Osteocyte (in vitro differentiated cells): ENCODE data around the gene LOXHD1. TPM values are rescaled to one million over a fixed set of nuclear protein-coding genes. Genes with fewer than 3 reads are reported as not detected.

Source experiments
- DNase-seq: peaks from one replicate; pipeline ENCODE4 v3.0.0; 2021; ENCODE audit warnings: mixed read lengths; ENCODE audit not compliant: unreplicated experiment; ENCODE audit errors: extremely low spot score
- H3K27ac Mint-ChIP-seq: one replicate; pipeline ENCODE4 v1.8.0; 2021; ENCODE audit warnings: mild to moderate bottlenecking, mixed read lengths; ENCODE audit not compliant: unreplicated experiment
- H3K27me3 Mint-ChIP-seq: one replicate; pipeline ENCODE4 v1.8.0; 2021; ENCODE audit warnings: mixed read lengths; ENCODE audit not compliant: unreplicated experiment
- H3K36me3 Mint-ChIP-seq: one replicate; pipeline ENCODE4 v1.8.0; 2021; ENCODE audit warnings: mixed read lengths; ENCODE audit not compliant: unreplicated experiment
- H3K4me1 Mint-ChIP-seq: one replicate; pipeline ENCODE4 v1.8.0; 2021; ENCODE audit warnings: mixed read lengths; ENCODE audit not compliant: unreplicated experiment
- H3K4me3 Mint-ChIP-seq: one replicate; pipeline ENCODE4 v1.8.0; 2021; ENCODE audit warnings: mild to moderate bottlenecking, moderate library complexity, mixed read lengths; ENCODE audit not compliant: unreplicated experiment
- H3K9me3 Mint-ChIP-seq: one replicate; pipeline ENCODE4 v1.8.0; 2021; ENCODE audit warnings: mixed read lengths; ENCODE audit not compliant: unreplicated experiment
- CTCF ChIP-seq: fragments of 200-600 bp; sonication (generic); IDR thresholded peaks from 2 replicates; pipeline ENCODE4 v1.5.0; 2021; ENCODE audit warnings: antibody characterized with exemption, mild to moderate bottlenecking, moderate library complexity
- total RNA-seq: library from RNA; stranded (reverse); gene quantifications from 2 replicates; pipeline ENCODE4 v1.2.1, GENCODE V29; 2021

The LOXHD1 gene
- total RNA-seq, 1 donor from 2014 or later, result not detected

- Mint-ChIP-seq H3K4me3 (no peak overlapping the region), H3K27ac (no peak overlapping the region), H3K9me3 (no peaks in the 10 kb centered on the region), H3K36me3 (no peaks in the 10 kb centered on the region), H3K4me1 (no peaks in the 10 kb centered on the region), H3K27me3 (peaks cover 47% of the 10 kb centered on the region)
- no peak for TF ChIP-seq CTCF
- no peak for DNase-seq
Observed at GRCh38 chr18:46649071-46649862, 7.8 kb downstream of the LOXHD1 start.

GRCh38 chr18:46646468-46646867 is 10.6 kb downstream of the LOXHD1 start:
- no peak overlapping the region for H3K27ac Mint-ChIP-seq
- no peak overlapping the region for H3K4me3 Mint-ChIP-seq
- DNase-seq, result no peak
- TF ChIP-seq CTCF, result no peak
- H3K36me3 Mint-ChIP-seq, result no peaks in the 10 kb centered on the region
- H3K9me3 Mint-ChIP-seq, result no peaks in the 10 kb centered on the region
- H3K27me3 Mint-ChIP-seq, result peaks cover 51% of the 10 kb centered on the region
- H3K4me1 Mint-ChIP-seq, result no peaks in the 10 kb centered on the region

GRCh38 chr18:46642561-46642960 is 14.5 kb downstream of the LOXHD1 start:
- H3K27ac Mint-ChIP-seq, result no peak overlapping the region
- no peaks in the 10 kb centered on the region for H3K9me3 Mint-ChIP-seq
- TF ChIP-seq CTCF, result no peak
- no peaks in the 10 kb centered on the region for H3K36me3 Mint-ChIP-seq
- DNase-seq, result no peak
- no peak overlapping the region for H3K4me3 Mint-ChIP-seq
- no peaks in the 10 kb centered on the region for H3K4me1 Mint-ChIP-seq
- peaks cover 47% of the 10 kb centered on the region for H3K27me3 Mint-ChIP-seq

- TF ChIP-seq CTCF, result no peak
- H3K27me3 Mint-ChIP-seq, result peaks cover 47% of the 10 kb centered on the region
- no peak for DNase-seq
- H3K4me1 Mint-ChIP-seq, result no peaks in the 10 kb centered on the region
- no peaks in the 10 kb centered on the region for H3K9me3 Mint-ChIP-seq
- no peak overlapping the region for H3K4me3 Mint-ChIP-seq
- H3K36me3 Mint-ChIP-seq, result no peaks in the 10 kb centered on the region
- no peak overlapping the region for H3K27ac Mint-ChIP-seq
Observed at GRCh38 chr18:46641917-46642316, 15.1 kb downstream of the LOXHD1 start.

- no peaks in the 10 kb centered on the region for H3K9me3 Mint-ChIP-seq
- H3K4me3 Mint-ChIP-seq, result no peak overlapping the region
- DNase-seq, result no peak
- no peak overlapping the region for H3K27ac Mint-ChIP-seq
- H3K36me3 Mint-ChIP-seq, result no peaks in the 10 kb centered on the region
- H3K27me3 Mint-ChIP-seq, result peaks cover 36% of the 10 kb centered on the region
- no peak for TF ChIP-seq CTCF
- no peaks in the 10 kb centered on the region for H3K4me1 Mint-ChIP-seq
Observed at GRCh38 chr18:46639386-46639785, 17.6 kb downstream of the LOXHD1 start.
